ENCODE results near the gene POLL.

GRCh38 chr10:101565370-101565900, 22.6 kb downstream of the POLL start:
- TF ChIP-seq CTCF (IDR thresholded peaks at IDR 0.05; ENCODE audit: insufficient read depth, low read depth, low read length) (no peak), EZH2 (IDR thresholded peaks at IDR 0.05; ENCODE audit: insufficient read depth, low read length) (no peak)
